H1 (cell line): ENCODE results near the gene BBS1. TPM values are rescaled to one million over a fixed set of nuclear protein-coding genes. Genes with fewer than 3 reads are reported as not detected.

Experiments used
- CBX5 ChIP-seq: fragments of 300-800, 300-1000 bp; sonication (generic); IDR thresholded peaks from 2 replicates; pipeline ENCODE4 v1.7.1; 2016; ENCODE audit warnings: antibody characterized with exemption, low read length, low read depth
- CTBP2 ChIP-seq: IDR thresholded peaks from 2 replicates; pipeline ENCODE4 v1.7.0; 2011; ENCODE audit warnings: borderline replicate concordance, mild to moderate bottlenecking, moderate library complexity, mixed read lengths, low read length; ENCODE audit not compliant: insufficient read depth, insufficient read length
- HDAC2 ChIP-seq, 2 experiments: fragments of 300-600 bp in 1 of 2; sonication (generic) in 1 of 2; IDR thresholded peaks; 2 replicates each; pipeline ENCODE4 v1.6.1; 2011 to 2012; ENCODE audit warnings: low read depth in 2 of 2, low read length in 2 of 2, mild to moderate bottlenecking in 2 of 2, moderate library complexity in 2 of 2, borderline replicate concordance in 1 of 2, inconsistent platforms in 1 of 2
- polyA plus RNA-seq, 7 experiments: library from polyadenylated mRNA; depleted of rRNA in 3 of 7; stranded (reverse) in 5 of 7; unstranded in 2 of 7; fragments of >200 nt in 5 of 7; fragments of 200-250 nt in 2 of 7; gene quantifications; 1 replicate in 5 of 7; 2 replicates in 1 of 7; 4 replicates in 1 of 7; pipeline versions ENCODE4 v1.2.1 to v1.2.3, GENCODE V29; 2011 to 2013; ENCODE audit warnings: missing spikeins in 2 of 7, mixed read lengths in 2 of 7
- total RNA-seq: library from RNA; stranded (reverse); fragmentation: NEBNext Ultra II Directional; extraction: Animal tissue kit (Norgen Biotek cat#: 25700); gene quantifications from 2 replicates; pipeline ENCODE4 v1.2.1, GENCODE V29; 2021

Gene BBS1
- total and polyA plus RNA-seq, 2 of the 8 experiments (the other 6 are each of a cell fraction or from before 2014, with no cell fraction given), result 19.1 to 19.5 TPM

DNA sequence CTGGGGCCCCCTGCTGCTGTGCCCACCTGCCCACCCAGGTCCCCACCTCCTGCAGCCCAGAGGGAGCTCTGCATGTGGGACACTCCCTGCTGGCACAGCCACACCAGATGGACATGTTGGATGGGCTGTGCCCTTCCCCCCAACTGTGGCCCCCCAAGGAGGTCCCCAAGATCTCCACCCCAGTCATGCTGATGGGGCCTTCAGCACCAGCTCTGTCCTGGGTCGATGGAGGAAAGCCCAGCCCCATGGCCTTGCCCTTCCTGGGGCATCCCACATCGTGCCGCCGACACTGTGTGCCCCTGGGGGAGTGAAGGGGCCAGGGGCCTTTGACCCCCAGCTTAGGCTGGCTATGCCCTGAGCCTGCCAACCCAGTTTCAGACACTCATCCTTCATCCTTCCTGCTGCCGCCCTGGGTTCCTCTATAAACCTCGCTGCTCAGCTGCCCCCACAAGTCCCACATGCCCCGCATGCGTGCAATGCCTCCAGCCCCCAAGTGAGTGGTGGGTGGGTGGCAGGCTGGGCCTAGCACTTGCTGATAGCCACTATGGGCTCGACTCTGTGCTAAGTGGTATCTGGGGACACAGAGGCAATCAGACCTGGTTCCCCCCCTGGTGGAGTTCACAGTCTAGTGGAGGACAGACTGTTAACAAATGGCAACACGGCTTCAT is 34.1 kb upstream of the BBS1 start (continued):
- no peak for TF ChIP-seq CBX5
- no peak for TF ChIP-seq CTBP2
- TF ChIP-seq HDAC2 (IDR thresholded peaks at IDR 0.05; ENCODE audit: borderline replicate concordance in 1 of 2, low read depth in 2 of 2, low read length in 2 of 2), result no peak
- TF ChIP-seq, all 59 proteins: peak for 0
